DND-41 (cell line): ENCODE results near the gene DNAJC12.

Source experiments
- CTCF ChIP-seq: IDR thresholded peaks from 2 replicates; pipeline ENCODE4 v1.5.1; 2012; ENCODE audit warnings: borderline replicate concordance, low read length, moderate library complexity, mild to moderate bottlenecking; ENCODE audit not compliant: poor library complexity, severe bottlenecking; ENCODE audit errors: extremely low read depth
- EZH2 ChIP-seq: IDR thresholded peaks from 3 replicates; pipeline ENCODE4 v1.6.1; 2012; ENCODE audit warnings: borderline replicate concordance, low read depth, mild to moderate bottlenecking, moderate library complexity, low read length, inconsistent platforms; ENCODE audit not compliant: severe bottlenecking

- TF ChIP-seq CTCF (no peak), EZH2 (no peak)
Observed at GRCh38 chr10:67875340-67876238, 37.6 kb upstream of the DNAJC12 start.
